Stimulated activated CD4-positive, alpha-beta T cell treated with anti-CD3 and anti-CD28 coated beads, Interleukin-4, amount 100 ng/mL, for 48 hours (primary cell): ENCODE data around the gene LYZL6.
"Not testable (repeated sequence)": the region's sequence is repeated elsewhere in the genome, so short reads cannot be mapped to it uniquely, and the experiment has no call there.

Source experiments
- DNase-seq, 2 donors: peaks; one replicate each; pipeline ENCODE4 v3.0.0-alpha.2; 2020; ENCODE audit warnings: low read depth in 2 of 2

LYZL6 gene

DNA sequence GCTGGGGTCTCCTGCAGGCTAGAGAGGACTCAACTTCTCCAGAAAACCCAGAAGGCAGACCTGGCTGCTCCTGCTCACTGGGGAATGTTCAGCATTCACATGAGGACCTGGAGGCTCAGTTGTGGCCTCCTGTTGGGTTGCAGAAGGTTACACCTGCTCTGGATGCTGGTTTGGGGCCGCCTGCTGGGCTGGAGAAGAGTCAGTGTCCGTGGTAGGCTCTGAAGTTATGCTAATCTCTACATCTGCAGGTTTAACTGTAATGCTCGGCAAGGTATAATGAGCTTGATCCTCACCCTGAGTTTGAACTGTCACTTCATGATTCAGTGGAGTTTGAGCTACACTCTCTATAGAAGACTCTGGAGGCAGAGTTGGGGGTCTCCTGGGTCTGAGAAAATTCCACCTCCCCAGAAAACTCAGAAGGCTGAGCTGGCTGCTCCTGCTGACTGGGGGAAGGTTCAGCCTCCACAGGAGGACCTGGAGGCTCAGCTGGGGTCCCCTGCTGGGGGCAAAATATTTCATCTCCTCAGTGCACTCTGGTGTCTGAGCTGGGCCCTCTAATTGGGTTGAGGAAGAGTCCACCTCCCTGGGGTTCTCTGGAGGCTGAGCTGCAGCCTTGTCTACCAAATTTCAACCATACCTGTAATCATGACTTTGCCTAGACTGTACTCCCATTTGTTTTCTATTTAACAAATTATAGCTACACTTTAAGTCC, 36.4 kb downstream of the LYZL6 start:
- no peak for DNase-seq

DNA sequence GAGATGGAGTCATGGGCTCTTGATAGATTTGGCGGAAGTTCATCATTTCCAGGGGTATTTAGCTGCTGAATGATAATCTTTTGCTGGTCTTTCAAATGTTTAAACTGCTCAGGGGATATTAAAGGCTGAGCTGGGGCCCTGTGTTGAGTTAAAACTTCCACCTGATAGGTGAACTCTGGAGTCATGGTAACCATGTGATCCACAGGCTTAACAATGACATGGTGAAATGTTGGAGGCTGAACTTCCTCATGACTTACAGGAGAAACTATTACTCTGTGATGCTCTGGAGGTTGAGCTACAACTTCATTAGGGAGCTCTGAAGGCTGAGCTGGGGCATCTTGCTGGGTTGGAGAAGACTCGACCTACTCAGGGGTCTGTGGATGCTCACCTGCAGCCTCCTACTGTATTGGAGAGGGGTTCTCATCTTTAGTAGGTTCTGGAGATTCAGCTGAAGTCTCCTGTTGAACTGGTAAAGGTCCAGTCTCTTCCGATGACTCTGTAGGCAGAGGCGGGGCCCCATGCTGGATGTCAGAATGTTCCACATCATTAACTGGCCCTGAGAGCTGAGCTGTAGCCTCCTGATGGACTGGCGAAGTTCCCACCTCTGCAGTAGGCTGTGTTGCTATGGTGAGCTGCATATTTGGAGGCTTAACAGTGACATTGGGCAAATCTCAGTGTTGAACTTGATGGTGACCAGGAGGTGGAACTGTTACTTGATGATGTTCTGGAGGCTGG, 37.2 kb downstream of the LYZL6 start:
- no peak for DNase-seq

DNA sequence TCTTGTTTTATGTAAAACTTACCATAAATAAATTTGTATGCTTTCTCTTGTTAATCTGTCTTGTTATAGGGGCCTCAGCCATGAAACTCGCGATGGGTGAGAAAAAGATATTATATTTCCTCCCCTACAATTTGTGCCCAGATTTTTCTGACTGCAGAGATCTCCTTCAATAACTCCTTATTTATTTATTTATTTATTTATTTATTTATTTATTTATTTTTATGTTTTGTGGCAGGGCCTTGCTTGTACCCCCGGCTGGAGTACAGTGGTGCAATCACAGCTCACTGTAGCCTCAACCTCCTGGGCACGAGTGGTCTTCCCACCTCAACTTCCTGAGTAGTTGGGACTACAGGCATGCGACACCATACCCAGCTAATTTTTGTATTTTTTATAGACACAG, 40.1 kb downstream of the LYZL6 start:
- DNase-seq: no peak

DNA sequence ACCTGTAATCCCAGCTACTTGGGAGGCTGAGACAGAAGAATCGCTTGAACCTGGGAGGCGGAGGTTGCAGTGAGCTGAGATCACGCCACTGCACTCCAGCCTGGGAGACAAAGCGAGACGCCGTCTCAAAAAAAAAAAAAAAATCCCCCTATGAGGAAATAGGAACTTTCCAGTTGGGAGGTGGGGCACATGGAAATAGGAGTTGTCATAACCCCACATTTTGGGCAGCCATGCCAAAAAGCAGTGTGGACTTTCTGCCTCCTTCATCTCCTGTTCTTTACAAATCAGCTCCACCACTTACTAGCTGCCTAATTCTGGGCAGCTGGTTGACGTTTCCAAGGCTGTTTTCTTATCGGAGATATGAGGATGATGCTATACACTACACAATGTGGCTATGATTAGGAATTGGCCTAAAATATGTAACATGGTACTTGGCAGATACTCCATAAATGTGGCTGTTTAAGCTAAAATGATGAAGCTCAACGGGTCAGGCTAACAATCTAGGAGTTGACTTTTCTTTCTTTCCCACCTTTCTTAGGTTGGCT, 41.8 kb downstream of the LYZL6 start:
- no peak for DNase-seq

DNA sequence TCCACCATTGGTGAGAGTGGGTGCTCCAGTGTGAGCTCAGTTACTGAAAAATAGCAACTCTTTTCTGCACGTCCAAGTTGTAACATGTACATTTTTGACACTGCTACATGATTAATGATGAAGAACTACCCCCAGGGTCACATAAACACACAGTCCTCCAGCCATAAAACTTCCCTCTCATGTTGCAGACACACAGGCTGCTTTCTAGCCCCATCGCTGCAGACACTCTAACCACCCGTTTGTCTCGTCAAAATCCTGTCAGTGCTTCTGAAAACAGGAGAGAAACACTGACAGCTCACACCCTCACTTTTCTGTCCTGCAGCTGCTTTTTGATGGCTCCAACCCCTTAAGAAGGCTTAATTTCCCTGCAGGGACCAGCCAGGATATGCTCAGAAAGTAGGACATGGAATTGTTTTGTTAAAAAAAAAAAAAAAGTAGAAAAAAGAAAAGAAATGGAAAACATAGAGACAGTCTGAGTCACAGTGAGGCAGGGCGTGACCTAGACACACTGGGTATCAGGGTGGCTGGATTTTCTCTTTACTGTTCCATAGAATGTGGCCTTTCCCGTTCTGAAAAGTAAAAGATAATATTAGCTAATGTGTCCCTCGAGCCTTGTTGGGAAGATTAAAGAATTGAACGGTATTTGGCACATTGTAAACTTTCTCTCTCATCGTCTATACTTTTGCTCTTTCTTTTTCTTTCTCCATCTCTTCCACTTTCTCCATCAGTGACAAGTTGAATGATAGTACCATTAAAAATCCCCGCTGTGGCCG, 42.6 kb downstream of the LYZL6 start:
- DNase-seq: no peak

DNA sequence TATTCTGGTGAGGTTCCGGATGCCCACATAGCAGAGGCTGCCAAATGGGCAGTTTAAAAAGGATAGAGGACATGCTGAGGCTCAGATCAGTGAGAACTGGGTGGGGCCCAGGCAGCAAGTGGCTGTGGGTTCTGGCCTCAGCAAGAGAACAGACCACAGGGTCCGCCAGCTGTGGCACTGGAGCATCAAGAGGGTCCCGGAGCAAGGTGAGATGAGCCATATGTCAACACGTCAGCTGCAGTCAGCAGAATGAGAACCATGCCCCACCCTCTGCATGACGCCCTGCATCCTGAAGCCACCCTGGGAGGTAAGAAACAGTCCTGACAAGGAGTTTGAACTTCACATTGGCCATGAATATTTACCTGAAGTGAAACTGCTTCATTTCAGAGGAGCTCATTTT, 43.2 kb downstream of the LYZL6 start:
- DNase-seq: no peak

DNA sequence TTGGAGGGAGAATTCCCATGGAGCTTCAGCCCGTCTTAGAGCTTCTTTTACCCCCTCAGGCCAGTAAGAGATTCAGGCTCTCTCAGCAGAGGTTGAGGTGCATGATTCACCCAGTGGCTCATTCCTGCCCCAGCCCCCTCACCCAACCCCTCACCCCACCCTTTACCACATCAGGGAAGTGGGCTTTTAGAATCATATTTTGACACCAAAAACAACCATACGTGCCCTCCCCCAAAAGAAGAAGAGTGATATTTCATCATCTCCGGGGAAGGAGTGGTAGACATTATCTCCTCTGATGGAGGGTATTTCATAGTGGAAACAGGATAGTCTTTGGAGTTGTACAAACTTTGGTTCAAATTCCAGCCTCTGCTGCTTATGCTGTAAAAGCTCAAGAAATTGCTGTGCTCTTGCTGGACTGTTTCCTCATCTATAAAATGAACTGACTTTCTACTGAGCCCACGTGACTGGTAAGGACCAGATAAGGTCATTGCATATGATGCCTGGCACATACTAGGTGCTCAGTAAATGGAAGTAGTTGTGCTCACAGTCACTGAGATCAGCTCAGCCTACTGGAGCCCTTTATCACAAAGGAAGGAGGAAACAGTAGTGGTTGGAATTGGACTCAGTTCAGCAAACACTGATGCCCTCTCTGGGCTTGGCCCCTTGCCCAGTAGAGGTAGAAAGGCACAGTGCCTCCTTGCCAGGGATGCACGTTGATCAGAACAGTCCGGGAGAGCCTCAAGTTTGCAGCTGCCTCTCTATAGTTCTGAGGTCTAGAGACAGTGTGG, 45.0 kb downstream of the LYZL6 start:
- no peak for DNase-seq

DNA sequence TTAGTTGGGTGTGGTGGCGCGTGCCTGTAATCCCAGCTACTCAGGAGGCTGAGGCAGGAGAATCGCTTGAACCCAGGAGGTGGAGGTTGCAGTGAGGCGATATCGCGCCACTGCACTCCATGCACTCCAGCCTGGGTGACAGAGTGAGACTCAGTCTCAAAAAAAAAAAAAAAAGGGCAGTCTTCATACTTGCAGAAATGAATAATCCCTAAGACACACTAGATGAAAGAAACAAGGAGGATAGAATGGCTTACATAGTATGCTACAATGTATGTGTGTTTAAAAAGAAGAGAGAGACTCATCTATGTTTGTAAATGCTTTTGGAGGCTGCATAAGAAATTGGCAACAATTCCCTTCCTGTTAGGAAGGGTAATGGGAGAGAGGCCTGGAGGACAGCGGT, 45.7 kb downstream of the LYZL6 start:
- not testable (repeated sequence) for DNase-seq

DNA sequence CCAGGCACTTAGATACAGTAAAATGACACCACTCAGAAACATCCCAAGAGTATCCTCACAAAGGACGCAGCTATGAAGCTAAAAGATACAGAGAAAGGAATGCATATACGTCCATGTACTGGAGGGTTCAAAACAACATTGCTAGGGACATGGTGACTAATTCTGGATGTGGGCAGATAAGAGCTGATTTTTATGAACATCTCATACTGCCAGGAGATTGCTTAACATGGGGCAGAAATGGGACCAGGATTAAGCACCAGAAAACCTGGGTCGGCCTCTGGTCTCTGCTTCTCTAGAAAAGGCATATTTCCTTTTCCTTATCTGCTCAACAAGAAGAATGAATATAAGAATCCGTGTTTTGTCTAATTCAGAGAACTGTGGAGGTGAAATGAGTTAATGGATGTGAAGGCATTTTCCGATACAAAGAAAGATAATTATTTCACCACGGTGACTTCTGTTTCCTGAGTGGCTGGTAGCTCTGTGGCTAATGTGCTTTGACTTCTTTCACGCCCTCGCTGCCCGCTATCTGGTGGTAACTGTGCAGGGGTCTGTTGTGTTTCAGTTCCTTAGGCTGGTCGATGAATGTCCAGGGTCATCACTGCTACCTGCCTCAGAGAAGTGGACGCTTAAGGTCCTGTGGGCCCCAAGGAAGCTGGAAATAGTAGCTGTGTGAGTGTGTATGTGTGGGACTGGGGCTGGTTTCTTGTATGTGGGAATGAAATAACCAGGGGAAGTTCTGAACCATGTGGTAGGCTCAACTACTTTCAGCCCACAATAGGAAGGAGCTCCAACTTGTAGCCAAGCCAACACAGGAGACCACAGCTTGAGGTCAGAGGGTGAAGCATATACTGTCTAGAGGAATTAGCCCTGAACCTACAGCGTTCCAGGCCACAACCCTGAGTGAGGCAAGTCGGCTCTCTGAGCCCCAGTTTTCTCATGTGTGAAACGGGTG, 47.6 kb downstream of the LYZL6 start:
- no peak for DNase-seq

DNA sequence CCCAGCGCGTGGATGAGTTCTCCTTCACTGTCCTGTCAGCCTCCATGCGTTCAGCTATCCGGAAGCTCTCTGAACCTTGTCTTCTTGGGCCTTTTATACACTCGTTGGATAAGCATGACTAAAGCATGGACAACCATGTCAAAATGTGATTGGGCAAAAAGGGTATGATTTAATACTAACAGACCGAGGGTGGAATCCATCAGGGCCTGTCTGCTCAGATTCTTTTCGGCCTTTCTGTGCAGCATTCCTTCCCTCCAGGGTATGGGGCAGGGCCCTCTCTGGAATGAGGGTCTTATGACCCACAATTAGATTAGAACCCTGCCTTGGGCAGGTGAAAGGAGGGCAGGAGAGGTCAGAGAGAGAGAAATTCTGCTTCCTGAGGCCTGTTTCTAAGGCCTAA, 49.3 kb downstream of the LYZL6 start:
- DNase-seq: no peak

DNA sequence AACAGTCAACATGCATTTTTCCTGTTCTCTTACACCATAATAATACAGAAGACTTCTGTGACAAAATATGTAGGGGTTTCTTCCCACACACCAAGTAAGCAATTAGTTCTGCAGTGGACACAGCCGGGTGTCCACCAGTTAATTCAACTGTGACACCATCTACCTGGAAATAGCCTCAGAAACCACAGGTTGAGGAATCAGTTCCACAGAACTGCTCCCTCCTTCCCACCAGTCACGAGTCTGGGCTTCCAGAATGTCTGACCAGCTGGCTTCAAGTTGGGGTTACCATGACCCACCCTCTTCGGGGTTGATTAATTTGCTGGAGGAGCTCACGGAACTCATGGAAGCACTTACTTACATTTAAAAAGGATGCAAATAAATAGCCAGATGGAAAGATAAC, 49.8 kb downstream of the LYZL6 start:
- no peak for DNase-seq

DNA sequence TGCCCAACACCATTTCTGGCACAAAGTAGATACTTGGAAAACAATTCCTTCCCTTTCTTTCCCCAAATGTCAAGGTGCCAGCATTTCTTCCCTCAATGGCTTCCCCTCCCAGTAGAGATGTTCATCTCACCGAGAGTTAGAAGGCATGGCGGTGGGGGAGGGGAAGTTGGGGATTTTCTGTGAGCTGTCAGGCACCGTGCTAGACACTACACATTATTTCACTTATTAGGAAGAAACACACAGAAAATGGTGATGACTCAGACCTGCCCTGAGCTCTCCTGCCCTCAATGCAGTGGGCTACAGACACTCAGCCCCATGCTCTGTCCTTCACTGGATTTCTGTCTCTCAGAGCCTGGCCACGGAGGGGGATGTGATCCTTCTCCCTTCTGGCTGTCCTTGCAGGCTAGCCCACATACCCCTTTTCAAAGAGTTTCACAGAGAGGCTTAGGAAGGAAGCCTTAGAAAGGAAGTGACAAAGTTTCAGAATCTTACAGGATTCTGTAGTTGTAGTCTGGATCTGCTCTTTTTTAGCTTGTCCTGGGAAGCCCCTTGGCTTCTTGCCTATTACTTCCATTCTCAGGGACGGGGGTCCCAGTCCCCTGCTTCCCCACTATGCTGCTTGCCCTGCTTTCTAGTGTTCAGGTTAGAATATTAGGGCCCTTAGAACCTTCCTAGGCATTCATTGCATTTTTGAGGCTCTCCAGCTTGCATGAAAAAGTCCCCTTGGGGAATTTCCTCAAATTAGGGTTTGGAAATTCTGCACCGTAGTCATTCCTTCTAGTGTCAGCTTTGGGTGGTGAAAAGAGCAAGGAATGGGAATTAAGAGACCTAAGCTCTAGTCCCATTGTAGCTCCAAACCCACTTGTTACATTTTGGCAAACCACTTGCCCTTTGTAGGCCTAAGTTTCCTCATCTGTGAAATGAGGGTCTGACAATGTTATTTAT, 51.1 kb downstream of the LYZL6 start:
- DNase-seq: peak; percentile 28 to 55

DNA sequence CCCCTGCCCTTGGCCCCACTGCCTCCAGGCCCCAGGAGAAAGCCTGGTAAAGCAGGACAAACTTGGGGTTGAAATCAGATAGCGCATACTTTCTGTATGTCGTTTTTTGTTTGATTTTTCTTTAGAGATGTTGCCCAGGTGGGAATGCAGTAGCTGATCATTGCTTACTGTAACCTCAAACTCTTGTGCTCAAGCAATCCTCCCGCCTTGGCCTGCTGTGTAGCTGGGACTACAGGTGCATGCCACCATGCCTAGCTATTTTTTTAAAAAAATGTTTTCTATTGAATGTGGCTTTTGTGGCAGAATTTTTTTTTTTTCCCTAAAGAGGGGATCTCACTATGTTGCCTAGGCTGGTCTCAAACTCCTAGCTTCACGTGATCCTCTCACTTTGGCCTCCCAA, 52.2 kb downstream of the LYZL6 start:
- DNase-seq: no peak

DNA sequence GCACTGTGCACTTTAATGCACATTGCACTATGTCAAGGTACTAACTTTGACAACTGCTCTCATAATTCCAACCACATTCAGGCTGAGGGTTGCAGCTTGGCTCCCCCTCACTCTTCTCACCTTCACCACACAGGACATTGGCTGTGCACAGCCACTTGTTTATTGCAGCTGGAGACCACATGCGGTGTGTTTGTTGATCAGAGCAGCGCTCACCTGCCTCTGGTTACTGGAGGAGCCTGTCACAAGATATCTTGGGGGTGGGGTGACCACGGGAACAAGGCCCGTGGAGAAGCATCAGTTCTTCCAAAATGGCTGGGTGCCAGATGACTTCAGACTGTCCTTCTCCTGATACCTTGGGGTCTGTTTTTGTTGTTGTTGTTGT, 52.7 kb downstream of the LYZL6 start:
- DNase-seq: no peak

DNA sequence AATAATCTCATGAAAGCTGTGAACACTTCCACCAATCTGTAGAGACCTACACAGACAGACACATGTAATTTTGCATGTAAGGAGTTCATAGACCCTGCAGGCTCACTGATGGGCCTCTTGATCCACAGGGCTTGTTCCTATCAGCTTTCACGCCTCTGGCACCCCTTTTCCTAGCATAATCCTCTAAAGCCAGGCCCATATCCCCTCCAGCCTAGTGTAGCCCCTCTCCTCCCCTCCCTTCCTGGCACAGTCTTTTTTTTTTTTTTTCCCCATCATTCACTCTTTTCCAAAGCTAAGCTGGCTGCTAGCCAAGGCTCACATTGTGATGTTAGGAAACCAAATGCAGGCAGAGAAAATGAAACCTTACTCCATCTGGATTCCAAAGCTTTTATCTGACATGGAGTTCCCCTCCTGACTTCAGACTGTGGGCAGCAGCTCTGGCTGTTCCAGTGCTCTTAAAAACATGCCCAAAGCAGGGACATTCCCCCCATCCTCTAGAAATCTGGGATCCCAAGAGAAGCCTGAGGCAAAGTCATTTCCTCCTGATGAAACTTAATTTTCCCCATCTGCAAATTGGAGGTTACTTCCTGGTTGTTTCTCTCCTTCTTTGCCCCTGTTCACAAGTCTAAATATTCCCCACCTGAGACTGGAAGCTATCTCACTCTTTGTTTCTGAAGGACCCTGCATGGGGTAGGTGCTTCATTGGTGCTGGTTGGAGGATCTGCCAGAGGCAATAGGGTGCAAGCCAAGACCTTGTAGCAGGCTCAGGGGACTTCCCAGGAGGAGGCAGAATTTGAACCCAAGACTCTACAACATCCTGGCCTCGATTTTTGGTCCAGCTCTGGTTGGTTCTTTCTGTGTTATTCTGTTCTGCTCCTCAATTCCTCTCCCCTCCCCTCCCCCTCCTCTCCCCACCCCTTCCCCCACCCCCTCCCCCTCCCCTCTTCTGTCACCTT, 53.4 kb downstream of the LYZL6 start:
- DNase-seq: no peak

DNA sequence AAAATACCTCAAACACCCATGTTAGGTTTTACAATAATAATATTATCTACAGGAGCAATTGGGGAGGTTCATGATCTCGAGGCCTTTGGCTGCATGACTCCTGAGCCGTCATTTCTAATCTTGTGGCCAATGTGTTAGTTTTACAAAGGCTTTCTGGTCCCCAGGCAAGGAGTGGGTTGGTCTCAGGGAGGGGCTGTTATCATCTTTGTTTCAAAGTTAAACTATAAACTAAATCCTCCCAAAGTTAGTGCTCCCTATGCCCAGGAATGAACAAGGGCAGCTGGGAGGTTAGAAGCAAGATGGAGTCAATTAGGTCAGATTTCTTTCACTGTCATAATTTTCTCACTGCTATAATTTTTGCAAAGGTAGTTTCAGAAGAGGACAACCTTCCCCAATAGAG, 54.3 kb downstream of the LYZL6 start:
- no peak for DNase-seq
